ENCODE measurements around the gene CYTH4.

GRCh38 chr22:37285937-37286336 lies 3.6 kb downstream of the CYTH4 start:
- no peak for TF ChIP-seq CTCF (IDR thresholded peaks at IDR 0.05)
- no peak for TF ChIP-seq ARID4B (CRISPR knock-in tag; IDR thresholded peaks at IDR 0.05; ENCODE audit: borderline replicate concordance)
- no peak for TF ChIP-seq NR3C1 (CRISPR knock-in tag; conservative IDR thresholded peaks at IDR 0.05; ENCODE audit: low read depth)
- TF ChIP-seq ATF2 (CRISPR knock-in tag; IDR thresholded peaks at IDR 0.05; ENCODE audit: borderline replicate concordance, low read depth): no peak
- no peak for TF ChIP-seq ZNF423 (CRISPR knock-in tag; IDR thresholded peaks at IDR 0.05)
- no peak for TF ChIP-seq AR (CRISPR knock-in tag; IDR thresholded peaks at IDR 0.05)
- no peak for TF ChIP-seq HMGA2 (CRISPR knock-in tag; IDR thresholded peaks at IDR 0.05)
